HG03103 (cell line): Measurements from ENCODE around the gene CGNL1.

Experiments
- ATAC-seq: cut with Tn5 transposase; IDR thresholded peaks from one replicate; pipeline ENCODE4 v1.9.1; 2021; ENCODE audit warnings: low read depth; ENCODE audit not compliant: unreplicated experiment

The CGNL1 gene

DNA sequence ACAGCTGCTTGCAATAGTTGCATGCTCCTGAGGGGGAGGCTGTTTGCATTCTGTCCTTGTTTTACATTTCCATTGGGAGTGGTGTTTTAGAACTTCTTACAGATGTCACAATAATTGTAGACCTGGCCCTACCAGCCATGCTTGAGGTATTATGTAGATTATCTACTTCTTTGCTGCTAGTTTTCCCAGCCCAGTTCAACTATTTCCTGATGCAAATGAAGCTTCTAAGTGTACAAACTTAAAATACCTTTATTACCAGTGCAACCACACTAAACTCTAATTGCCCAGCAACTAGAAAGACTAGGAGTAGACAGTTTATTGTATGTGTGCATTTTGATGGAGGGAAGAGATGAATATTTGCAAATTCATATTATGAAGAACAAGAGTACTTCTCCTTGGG lies 110.5 kb downstream of the CGNL1 start:
- ATAC-seq = no peak

- ATAC-seq = no peak
Measured at GRCh38 chr15:57489122-57489521, 112.8 kb downstream of the CGNL1 start.

GRCh38 chr15:57493351-57493750 lies 117.0 kb downstream of the CGNL1 start:
- no peak for ATAC-seq

GRCh38 chr15:57494581-57494980 lies 118.3 kb downstream of the CGNL1 start:
- ATAC-seq = no peak

DNA sequence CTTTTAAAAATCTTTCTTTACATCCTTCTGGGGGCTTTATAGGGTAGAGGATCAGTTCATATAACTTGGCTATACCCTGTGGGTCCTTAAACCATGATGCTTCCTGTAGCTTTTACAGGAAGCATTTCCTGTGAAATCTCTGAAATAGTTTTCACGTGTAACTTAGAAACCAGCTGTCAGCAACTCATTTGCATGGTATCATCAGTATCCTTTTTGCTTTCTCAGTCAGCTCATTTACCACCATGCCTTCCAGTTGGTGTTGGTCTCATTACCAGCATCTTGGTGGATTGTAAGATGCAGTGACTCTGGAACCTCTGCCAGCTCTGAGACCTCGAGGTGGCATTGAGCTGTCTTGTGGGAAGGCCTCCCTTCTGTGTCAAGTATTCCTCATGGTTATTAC lies 118.7 kb downstream of the CGNL1 start:
- ATAC-seq = no peak

DNA sequence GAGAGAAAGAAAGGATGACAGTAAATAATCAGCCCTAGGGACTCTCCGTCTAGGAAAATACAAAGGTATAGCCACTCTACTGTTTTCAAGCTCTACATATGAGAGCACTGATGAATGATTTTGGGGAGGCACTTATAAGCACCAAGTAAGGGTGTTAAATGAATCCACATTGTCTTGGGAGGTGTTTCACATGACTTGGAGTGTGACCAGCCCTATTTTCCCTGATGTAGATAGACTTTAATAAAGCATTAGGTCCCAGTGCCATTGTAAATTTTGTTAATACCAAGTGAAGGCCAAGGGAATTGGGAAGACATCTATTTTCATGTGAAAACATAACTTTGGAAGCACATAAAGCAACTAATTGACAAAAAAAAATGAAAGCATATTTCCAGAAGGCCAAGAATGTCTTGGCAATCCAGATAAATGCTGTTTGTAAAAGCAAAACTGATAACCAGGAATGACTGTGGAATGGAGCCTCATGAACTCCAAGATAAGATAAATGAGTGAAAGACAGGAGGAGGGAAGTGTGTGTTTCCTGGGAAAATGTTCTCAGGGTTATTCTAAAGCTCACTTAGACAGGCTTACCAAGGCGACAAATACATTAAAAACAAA lies 119.4 kb downstream of the CGNL1 start:
- ATAC-seq = no peak

DNA sequence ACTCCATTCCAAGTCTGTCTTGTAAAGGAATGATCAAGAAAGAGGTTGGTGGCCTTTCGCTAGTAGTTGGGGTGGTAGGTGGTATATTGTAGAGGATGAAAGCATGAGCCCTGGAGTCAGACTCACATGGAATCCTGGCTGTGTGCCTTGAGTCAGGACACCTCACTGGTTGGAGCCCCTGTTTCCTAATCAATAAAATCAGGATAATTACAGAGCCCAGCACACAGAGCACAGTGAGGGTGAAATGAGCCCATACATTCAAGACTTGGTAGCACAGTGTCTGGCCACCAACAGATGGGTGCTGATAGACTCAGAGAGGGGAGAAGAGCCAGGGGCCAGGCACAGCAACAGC lies 120.3 kb downstream of the CGNL1 start:
- no peak for ATAC-seq

GRCh38 chr15:57496946-57497869 lies 120.9 kb downstream of the CGNL1 start:
- no peak for ATAC-seq

GRCh38 chr15:57500256-57500655 lies 124.0 kb downstream of the CGNL1 start:
- no peak for ATAC-seq

DNA sequence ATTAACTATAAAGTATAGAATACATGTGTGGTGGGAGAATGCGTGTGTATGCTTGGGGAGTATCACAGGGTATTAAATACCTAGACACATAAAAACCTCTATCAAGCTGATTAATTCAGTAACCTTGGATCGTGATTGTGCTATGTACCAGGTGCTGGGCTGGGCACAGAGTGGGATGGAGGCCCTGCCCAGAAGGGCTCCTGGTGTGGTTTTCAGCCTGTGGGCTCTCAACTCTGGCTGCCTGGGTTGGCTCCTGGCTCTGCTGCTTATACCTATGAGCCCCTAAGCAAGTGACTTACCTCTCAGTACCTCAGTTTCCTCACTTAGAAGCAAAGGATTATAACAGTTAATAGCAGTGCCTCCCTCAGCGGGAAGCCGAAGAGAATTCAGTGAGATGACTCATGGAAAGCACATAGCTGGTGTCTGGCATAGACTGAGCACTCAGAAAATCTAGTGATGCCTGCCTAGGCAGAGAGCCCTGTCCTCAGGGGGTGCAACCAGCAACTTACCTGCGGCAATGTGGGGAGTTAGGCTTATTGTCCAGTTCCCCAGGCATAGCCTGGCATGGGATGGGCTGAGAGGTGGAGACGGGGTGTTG lies 124.8 kb downstream of the CGNL1 start:
- ATAC-seq = no peak

DNA sequence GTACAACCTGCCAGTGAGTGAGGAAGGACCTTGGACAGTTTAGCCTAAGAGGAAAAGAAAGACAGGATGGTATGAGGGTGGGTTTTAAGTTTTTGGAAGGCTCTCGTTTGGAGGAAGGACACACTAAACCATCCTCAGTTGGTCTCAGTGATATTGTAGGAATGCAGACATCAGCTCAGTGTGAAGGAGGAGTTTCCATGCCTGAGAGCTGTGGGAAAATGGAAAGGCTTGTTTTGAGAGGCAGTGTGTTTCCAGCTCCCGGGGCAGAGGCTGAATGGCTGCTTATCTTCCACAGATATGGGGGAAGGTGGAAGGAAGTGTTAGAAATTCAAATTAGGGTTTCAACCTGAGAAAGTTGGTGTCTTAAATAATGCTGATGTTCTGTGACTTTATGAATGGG lies 125.8 kb downstream of the CGNL1 start:
- no peak for ATAC-seq

- ATAC-seq = no peak
Measured at GRCh38 chr15:57503051-57503702, 126.9 kb downstream of the CGNL1 start.

DNA sequence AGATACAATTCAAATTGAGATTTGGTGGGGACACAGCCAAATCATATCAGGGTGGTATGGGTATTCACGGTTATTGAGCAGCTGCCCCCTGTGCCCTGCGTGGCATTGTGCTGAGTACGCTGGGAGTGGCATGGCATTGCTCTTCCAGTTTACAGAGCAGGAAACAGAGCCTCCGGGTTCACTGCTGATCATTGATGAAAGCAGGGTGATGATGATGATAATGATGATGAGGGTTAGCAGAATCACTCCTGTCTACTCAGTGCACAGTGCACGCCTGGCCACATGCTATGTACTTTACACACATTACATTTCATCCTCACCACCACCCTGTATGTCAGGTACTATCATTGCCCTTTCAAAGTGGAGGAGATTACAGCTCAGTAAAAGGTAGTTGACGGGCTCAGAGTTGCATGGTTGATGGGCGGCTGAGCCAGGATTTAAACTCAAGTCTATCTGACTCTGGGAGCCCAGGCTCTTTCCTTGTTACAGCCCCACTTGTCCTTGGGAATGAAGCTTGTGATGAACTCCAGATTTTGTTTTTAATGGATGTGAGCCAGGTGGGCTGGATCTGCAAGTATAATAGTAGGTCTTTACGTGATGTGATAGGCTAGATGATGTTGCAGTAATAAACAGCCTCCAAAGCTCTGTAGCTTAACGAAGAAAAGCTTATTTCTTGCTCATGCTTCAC lies 127.8 kb downstream of the CGNL1 start:
- no peak for ATAC-seq

GRCh38 chr15:57504599-57504940 lies 128.3 kb downstream of the CGNL1 start:
- no peak for ATAC-seq

- no peak for ATAC-seq
Measured at GRCh38 chr15:57505056-57505715, 128.9 kb downstream of the CGNL1 start.

DNA sequence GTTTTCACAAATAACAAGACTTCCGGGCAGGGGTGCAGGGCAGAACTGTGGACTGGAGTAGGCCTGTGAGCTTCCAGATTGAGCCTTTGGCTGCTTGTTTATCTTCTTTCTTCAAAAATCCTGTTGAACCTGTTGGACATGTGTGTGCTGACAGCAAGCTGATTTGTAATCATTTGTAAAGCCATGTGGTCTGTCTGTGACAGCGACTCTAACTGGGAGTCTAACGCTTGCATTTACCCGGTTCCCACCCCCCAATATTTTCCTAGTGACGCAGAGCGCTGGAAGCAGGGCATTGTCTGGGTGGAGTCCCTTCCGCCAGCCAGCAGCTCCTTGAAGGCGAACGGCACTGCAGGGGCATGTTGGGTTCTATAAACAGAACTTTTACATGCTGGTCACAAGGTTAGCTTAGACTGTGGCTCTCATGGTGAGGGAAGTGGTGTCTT lies 129.7 kb downstream of the CGNL1 start:
- ATAC-seq = no peak

DNA sequence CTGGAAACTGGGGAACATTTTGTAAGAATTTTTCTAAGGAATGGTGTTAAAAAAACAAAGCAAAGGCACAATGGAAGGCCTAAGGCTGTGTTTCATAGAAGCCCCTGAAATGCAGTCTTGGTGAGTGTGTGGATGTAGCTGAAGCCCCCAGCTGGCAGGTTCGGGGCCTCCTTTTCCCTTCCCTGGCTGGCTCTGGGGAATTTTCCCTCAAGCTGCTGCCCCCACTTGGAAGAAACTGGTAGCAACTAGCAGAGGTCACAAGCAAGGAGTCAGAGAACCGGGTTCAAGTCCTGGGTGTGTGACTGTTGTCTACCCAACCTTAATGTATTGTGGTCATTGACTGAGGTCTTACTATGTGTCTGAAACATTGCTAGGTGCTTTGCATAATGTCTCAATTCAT lies 130.1 kb downstream of the CGNL1 start:
- ATAC-seq = no peak

DNA sequence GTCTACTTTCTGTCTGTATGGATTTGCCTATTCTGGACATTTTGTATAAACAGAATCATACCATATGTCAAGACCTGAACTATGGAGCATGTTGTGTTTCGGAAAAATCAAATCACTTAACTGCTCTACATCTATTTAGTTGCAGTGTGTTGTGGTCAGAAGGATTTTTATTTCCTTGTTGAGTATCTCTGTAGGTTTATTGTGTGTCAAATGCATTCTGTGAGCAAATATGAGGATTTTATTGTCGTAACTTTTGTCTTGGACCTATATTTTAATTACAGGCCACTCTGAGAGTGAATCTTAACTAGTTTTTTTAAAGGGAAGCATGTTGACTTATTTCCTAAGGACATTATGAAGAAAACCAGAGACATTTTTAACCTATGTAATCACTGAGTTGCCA lies 130.8 kb downstream of the CGNL1 start:
- no peak for ATAC-seq

DNA sequence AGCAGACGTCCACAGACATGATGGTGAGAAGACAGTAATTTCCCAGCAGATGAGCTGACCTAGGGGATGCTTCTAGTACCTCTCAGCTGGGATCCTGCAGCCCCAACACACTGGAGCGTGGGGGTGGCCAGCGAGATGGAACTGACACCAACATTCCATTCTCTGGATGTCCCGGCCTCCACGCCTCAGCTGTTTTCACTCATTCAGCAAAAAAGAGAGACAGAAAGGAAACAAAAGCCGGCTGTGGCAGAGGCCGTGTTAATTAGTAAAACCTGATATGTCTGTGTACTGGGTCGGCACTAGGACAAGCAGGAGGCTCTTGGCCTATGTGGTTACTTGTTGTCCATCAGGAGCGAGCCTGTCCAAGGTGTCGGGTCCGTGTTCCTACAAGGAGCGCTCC lies 132.8 kb downstream of the CGNL1 start:
- no peak for ATAC-seq

GRCh38 chr15:57509965-57510364 lies 133.7 kb downstream of the CGNL1 start:
- no peak for ATAC-seq
